Esophagus muscularis mucosa (tissue), 4 donors: ENCODE results near the gene MUC21. TPM values are rescaled to one million over a fixed set of nuclear protein-coding genes. Genes with fewer than 3 reads are reported as not detected.

ENCODE experiments used
- DNase-seq: peaks from one replicate; pipeline ENCODE4 v3.0.0-alpha.2; 2017; ENCODE audit errors: extremely low spot score
- H3K27ac ChIP-seq, 4 donors: fragments of 200-600 bp; sonication (generic); replicated peaks in 1 of 4; 1 replicate in 3 of 4; 2 replicates in 1 of 4; pipeline ENCODE4 v1.5.1; 2016 to 2019; ENCODE audit warnings: mild to moderate bottlenecking in 1 of 4
- H3K27me3 ChIP-seq, 4 donors: fragments of 200-600 bp; sonication (generic); one replicate each; pipeline versions ENCODE4 v1.5.1 to v1.6.0; 2016 to 2019
- H3K36me3 ChIP-seq, 4 donors: fragments of 200-600 bp; sonication (generic); one replicate each; pipeline ENCODE4 v1.5.1; 2016 to 2019
- H3K4me1 ChIP-seq, 4 donors: fragments of 200-600 bp; sonication (generic); one replicate each; pipeline ENCODE4 v1.5.1; 2016 to 2019
- H3K4me3 ChIP-seq, 4 donors: fragments of 200-600 bp; sonication (generic); 1 replicate in 2 of 4; 2 replicates in 2 of 4; pipeline ENCODE4 v1.5.1; 2016 to 2019; ENCODE audit warnings: mild to moderate bottlenecking in 4 of 4, moderate library complexity in 1 of 4
- H3K9me3 ChIP-seq, 4 donors: fragments of 200-600 bp; sonication (generic); 1 replicate in 3 of 4; 2 replicates in 1 of 4; pipeline ENCODE4 v1.5.1; 2016 to 2019
- CTCF ChIP-seq, 3 experiments: fragments of 200-600 bp in 2 of 3; fragments of 450-650 bp in 1 of 3; sonication (generic) in 2 of 3; IDR thresholded peaks; one replicate each; pipeline ENCODE4 v1.5.1; 2017 to 2019; ENCODE audit warnings: antibody characterized with exemption in 3 of 3, mild to moderate bottlenecking in 2 of 3, moderate library complexity in 1 of 3
- EP300 ChIP-seq: sonication (generic); formaldehyde crosslinking; IDR thresholded peaks from one replicate; pipeline ENCODE4 v1.6.1; 2017; ENCODE audit warnings: antibody characterized with exemption
- POLR2A ChIP-seq: fragments of 450-650 bp; IDR thresholded peaks from one replicate; pipeline ENCODE4 v1.6.1; 2017; ENCODE audit warnings: antibody characterized with exemption, moderate library complexity, mild to moderate bottlenecking, low read depth
- POLR2AphosphoS5 ChIP-seq, 2 donors: sonication (generic); formaldehyde crosslinking; IDR thresholded peaks; one replicate each; pipeline ENCODE4 v1.6.1; 2017; ENCODE audit warnings: antibody characterized with exemption in 2 of 2
- WGBS: methylation state at CpG from one replicate; pipeline ENCODE4 v1.1.5; 2018; 5-methylcytosine and 5-hydroxymethylcytosine counted together
- intact Hi-C: fragments of 100-400 bp; cut with DNase I; formaldehyde crosslinking; loops from one replicate; pipeline ENCODE4 v1.15.1; 2023
- total RNA-seq, 4 donors: library from RNA; depleted of rRNA; stranded (reverse); fragments of >200 nt; gene quantifications; one replicate each; pipeline versions ENCODE4 v1.1.0 to v1.2.1, GENCODE V29; 2016

MUC21 gene
- total RNA-seq, 4 donors from 2014 or later = 2.1 TPM; not detected in 3

- TF ChIP-seq POLR2AphosphoS5 (IDR thresholded peaks at IDR 0.05) (no peak), CTCF (IDR thresholded peaks at IDR 0.05) (no peak), POLR2A (no peak), EP300 (no peak)
- 84% methylated on average over 15 of the region's 16 CpGs for WGBS
- Histone ChIP-seq H3K4me3 (no peak within 1 kb of the TSS), H3K36me3 (no peaks in the 10 kb centered on the region), H3K27ac (no peak within 1 kb of the TSS), H3K27me3 (peaks cover 0 to 55% (median 0%) of the 10 kb centered on the region in 4 donors), H3K4me1 (peaks cover 10 to 22% (median 19%) of the 10 kb centered on the region in 4 donors), H3K9me3 (no peaks in the 10 kb centered on the region)
- intact Hi-C loops = no loop called here
- no peak for DNase-seq
Measured at GRCh38 chr6:30940361-30940986, 43.0 kb upstream of the MUC21 start, which contains the start of gene MUCL3. TSS of gene MUCL3 (plus strand) at chr6:30940973. CDS start at chr6:30941000, 27 bp downstream.

GRCh38 chr6:30942338-30943060 lies 41.0 kb upstream of the MUC21 start:
- Histone ChIP-seq H3K36me3 (no peaks in the 10 kb centered on the region), H3K4me3 (peak overlapping the region in 1 of 4 donors; percentile 2), H3K9me3 (no peaks in the 10 kb centered on the region), H3K27ac (no peak overlapping the region), H3K4me1 (peaks cover 10 to 22% (median 19%) of the 10 kb centered on the region in 4 donors), H3K27me3 (peaks cover 0 to 43% (median 0%) of the 10 kb centered on the region in 4 donors)
- intact Hi-C loops = no loop called here
- WGBS = 19% methylated on average over 15 of the region's 15 CpGs
- TF ChIP-seq POLR2A (no peak), POLR2AphosphoS5 (IDR thresholded peaks at IDR 0.05) (no peak), EP300 (no peak), CTCF (IDR thresholded peaks at IDR 0.05) (peak in 2 of 3 experiments; percentile 14 to 37)
- DNase-seq = no peak

- no peak for TF ChIP-seq POLR2A
- no peak for TF ChIP-seq EP300
- no peak for TF ChIP-seq CTCF (IDR thresholded peaks at IDR 0.05)
- no peak for TF ChIP-seq POLR2AphosphoS5 (IDR thresholded peaks at IDR 0.05)
- H3K4me1 ChIP-seq = peaks cover 10 to 22% (median 18%) of the 10 kb centered on the region in 4 donors
- H3K4me3 ChIP-seq = no peak overlapping the region
- H3K27ac ChIP-seq = no peak overlapping the region
- H3K27me3 ChIP-seq = peaks cover 0 to 31% (median 0%) of the 10 kb centered on the region in 4 donors
- intact Hi-C loops = no loop called here
- H3K36me3 ChIP-seq = no peaks in the 10 kb centered on the region
- H3K9me3 ChIP-seq = no peaks in the 10 kb centered on the region
- 94% methylated on average over 4 of the region's 4 CpGs for WGBS
- no peak for DNase-seq
Measured at GRCh38 chr6:30944051-30944450, 39.5 kb upstream of the MUC21 start.

- no peak overlapping the region for H3K27ac ChIP-seq
- no peak for TF ChIP-seq CTCF (IDR thresholded peaks at IDR 0.05)
- no peak for TF ChIP-seq POLR2AphosphoS5 (IDR thresholded peaks at IDR 0.05)
- no peak for TF ChIP-seq EP300
- TF ChIP-seq POLR2A = no peak
- peaks cover 10 to 11% (median 10%) of the 10 kb centered on the region in 4 donors for H3K4me1 ChIP-seq
- H3K36me3 ChIP-seq = no peaks in the 10 kb centered on the region
- peaks cover 0 to 37% (median 0%) of the 10 kb centered on the region in 4 donors for H3K27me3 ChIP-seq
- H3K4me3 ChIP-seq = no peak overlapping the region
- DNase-seq = no peak
- intact Hi-C loops = no loop called here
- WGBS = 87% methylated on average over 5 of the region's 5 CpGs
- no peaks in the 10 kb centered on the region for H3K9me3 ChIP-seq
Measured at GRCh38 chr6:30945281-30945680, 38.2 kb upstream of the MUC21 start.
